LNCaP clone FGC (cell line): ENCODE data around the gene TNFRSF14.

Experiments used
- DNase-seq: peaks from one replicate; pipeline ENCODE4 v3.0.0-alpha.2; 2011; ENCODE audit warnings: low read depth
- H3K4me3 ChIP-seq: 2 replicates; pipeline ENCODE4 v1.5.1; 2011; ENCODE audit warnings: mild to moderate bottlenecking, low read depth, low read length, control low read depth
- CTCF ChIP-seq: IDR thresholded peaks from 2 replicates; pipeline ENCODE4 v1.5.1; 2012; ENCODE audit warnings: mild to moderate bottlenecking; ENCODE audit not compliant: control insufficient read depth, insufficient read depth; ENCODE audit errors: extremely low read depth

The TNFRSF14 gene

DNA sequence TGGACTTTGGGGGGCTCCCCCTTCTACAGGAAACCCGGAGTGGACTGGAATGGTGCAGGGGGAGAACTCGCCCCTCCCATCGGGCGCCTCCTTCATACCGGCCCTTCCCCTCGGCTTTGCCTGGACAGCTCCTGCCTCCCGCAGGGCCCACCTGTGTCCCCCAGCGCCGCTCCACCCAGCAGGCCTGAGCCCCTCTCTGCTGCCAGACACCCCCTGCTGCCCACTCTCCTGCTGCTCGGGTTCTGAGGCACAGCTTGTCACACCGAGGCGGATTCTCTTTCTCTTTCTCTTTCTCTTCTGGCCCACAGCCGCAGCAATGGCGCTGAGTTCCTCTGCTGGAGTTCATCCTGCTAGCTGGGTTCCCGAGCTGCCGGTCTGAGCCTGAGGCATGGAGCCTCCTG is at the start of gene TNFRSF14:
TSS of gene TNFRSF14 (plus strand) at position 95 of the 401 bp plus-strand sequence. CDS start at position 389, 294 bp downstream.
- H3K4me3 ChIP-seq: peak within 1 kb of the TSS; percentile 42
- TF ChIP-seq CTCF: no peak
- no peak for DNase-seq

- no peak overlapping the region for H3K4me3 ChIP-seq
- no peak for DNase-seq
- no peak for TF ChIP-seq CTCF
Observed at GRCh38 chr1:2506901-2507565, 49.1 kb upstream of the TNFRSF14 start.

DNA sequence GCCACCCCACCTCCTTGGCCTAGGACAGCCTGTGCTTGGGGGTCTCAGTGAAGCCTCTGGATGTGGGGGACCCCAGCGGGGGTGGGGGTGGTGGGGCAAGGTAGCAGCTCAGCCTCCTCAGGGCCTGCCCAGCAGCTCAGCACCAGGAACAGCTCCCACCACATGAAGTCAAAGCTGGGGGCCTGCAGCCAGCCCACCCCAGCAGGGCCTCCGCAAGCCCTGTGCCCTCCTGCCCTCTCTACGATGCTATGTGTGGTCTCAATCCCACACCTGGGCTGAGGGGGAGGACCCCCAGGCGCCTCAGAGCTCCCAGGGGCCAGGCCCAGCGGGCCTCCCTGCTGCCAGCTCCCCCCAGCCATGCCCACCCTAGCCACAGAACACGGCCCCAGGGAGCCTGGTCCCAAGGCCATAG is 48.4 kb upstream of the TNFRSF14 start:
- DNase-seq: no peak
- no peak overlapping the region for H3K4me3 ChIP-seq
- no peak for TF ChIP-seq CTCF

GRCh38 chr1:2508180-2508579 is 48.0 kb upstream of the TNFRSF14 start:
- H3K4me3 ChIP-seq: no peak overlapping the region
- TF ChIP-seq CTCF: no peak
- no peak for DNase-seq

DNA sequence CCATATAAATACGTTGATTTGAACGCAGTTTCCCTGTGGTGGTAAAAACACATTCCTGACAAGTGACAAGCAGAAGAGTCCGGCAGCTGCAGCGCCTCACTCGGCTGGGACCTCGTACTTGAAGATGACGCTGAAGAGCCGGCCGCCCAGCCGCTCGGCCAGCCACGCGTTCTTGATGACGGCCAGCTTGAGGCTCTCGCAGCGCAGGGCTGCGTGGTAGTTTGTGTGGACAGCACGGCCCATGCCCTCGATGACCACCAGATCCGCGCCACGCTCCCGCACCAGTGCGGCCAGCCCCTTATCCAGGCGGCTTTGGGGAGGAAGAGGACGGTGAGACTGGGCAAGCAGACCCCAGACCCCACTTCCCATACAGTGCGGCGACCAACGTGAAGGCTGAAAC is 47.4 kb upstream of the TNFRSF14 start:
- TF ChIP-seq CTCF: no peak
- DNase-seq: no peak
- no peak overlapping the region for H3K4me3 ChIP-seq

DNA sequence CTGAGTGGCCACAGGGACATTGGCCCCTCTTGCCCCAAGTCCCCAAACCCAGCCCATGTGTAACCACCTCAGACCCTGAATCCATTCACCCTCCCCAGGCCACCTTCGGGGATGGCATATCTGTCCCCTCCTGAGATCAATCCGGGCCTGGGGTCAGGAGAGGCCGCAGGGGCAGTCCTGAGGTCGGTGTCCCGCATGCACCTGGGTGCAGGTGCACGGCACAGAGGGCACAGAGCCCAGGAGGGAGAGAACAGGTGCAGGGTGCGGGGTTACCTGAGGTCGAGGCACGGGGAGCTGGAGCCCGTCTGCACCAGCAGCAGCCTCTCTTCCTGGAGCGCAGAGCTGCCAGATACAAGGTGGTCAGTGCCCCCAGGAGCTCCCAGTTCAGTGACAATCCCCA is 46.6 kb upstream of the TNFRSF14 start:
- DNase-seq: no peak
- no peak for TF ChIP-seq CTCF
- H3K4me3 ChIP-seq: no peak overlapping the region
